ENCODE results near the gene TMEM62. TPM values are rescaled to one million over a fixed set of nuclear protein-coding genes. Genes with fewer than 3 reads are reported as not detected.
A peak's percentile ranks its signal among the peaks of the same experiment; 100 is the strongest.

Gene TMEM62
- total and polyA plus RNA-seq, 2 experiments from 2014 or later = 8.6 to 9.1 TPM

DNA sequence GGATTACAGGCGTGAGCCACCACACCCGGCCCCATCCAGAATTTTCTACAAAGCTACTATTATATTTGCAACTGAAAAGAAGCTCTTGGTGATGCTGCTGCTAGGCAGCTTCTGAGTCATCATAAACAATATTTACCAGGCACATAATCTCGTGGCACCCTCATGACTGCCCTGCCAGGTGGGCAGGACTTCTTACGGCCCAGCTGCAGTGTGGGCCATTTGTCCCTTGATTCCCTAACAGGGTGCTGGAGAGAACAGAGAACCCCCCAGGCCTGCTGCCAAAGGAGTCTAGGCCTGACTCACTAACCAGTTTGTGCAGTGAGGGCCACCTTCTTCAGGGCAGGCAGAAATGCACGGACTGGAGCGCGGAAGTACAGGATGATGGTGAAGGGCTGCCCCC lies 82.6 kb downstream of the TMEM62 start:
- H3K4me1 ChIP-seq (ENCODE audit: low read depth) = peaks cover 8% of the 10 kb centered on the region
- H3K4me3 ChIP-seq = no peak overlapping the region
- H3K36me3 ChIP-seq = no peaks in the 10 kb centered on the region
- no peaks in the 10 kb centered on the region for H3K9me3 ChIP-seq (ENCODE audit: low read depth)
- H3K27ac ChIP-seq = no peak overlapping the region
- DNase-seq (ENCODE audit: low read depth in 1 of 2, low spot score in 1 of 2) = no peak
- H3K27me3 ChIP-seq = no peaks in the 10 kb centered on the region
- TF ChIP-seq, protein P1, sequence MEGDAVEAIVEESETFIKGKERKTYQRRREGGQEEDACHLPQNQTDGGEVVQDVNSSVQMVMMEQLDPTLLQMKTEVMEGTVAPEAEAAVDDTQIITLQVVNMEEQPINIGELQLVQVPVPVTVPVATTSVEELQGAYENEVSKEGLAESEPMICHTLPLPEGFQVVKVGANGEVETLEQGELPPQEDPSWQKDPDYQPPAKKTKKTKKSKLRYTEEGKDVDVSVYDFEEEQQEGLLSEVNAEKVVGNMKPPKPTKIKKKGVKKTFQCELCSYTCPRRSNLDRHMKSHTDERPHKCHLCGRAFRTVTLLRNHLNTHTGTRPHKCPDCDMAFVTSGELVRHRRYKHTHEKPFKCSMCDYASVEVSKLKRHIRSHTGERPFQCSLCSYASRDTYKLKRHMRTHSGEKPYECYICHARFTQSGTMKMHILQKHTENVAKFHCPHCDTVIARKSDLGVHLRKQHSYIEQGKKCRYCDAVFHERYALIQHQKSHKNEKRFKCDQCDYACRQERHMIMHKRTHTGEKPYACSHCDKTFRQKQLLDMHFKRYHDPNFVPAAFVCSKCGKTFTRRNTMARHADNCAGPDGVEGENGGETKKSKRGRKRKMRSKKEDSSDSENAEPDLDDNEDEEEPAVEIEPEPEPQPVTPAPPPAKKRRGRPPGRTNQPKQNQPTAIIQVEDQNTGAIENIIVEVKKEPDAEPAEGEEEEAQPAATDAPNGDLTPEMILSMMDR (IDR thresholded peaks at IDR 0.05; ENCODE audit: low read depth, low read length) = no peak

DNA sequence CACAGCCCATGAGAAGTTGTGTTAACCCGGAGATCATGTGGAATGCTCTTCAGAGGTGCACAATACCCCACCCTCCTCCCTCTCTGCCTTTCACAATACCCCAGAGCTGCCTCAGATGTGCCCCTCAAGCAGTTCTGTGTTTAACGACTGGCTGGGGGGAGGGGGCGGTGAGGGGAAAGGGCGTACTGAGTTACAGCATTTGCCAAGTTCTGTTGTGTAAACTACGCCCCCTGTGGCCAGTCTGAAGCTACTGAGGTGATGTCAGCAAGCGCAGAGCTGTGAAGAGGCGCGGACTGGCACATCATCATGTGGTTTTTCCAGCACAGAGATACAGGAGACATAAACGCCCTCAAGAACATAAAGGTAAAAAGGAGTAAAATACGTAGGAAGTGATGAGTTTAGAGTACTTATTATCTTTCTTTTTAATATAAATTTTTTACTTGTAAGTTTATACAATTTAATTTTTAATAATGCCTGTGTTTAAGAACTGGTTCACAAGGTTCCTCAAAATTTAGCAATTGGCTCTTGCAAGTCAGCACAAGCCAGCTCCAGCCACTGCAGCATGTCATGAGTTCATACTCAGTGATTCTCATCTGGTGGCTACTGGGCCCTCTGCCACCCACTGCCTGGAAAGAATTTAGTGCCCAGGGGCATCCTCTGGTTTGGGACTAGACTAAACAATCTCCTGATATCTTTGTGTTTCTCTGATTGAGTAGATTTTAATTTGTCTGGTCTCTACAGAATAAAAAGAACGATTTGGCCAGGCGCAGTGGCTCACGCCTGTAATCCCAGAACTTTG lies 85.7 kb downstream of the TMEM62 start:
- Histone ChIP-seq H3K4me3 (no peak overlapping the region), H3K36me3 (no peaks in the 10 kb centered on the region), H3K4me1 (ENCODE audit: low read depth) (peaks cover 10% of the 10 kb centered on the region), H3K27me3 (no peaks in the 10 kb centered on the region), H3K9me3 (ENCODE audit: low read depth) (no peaks in the 10 kb centered on the region), H3K27ac (no peak overlapping the region)
- TF ChIP-seq, protein P1 (IDR thresholded peaks at IDR 0.05; ENCODE audit: low read depth, low read length) = peak; percentile 38
- DNase-seq (ENCODE audit: low read depth in 1 of 2, low spot score in 1 of 2) = peak; percentile 21 to 48

DNA sequence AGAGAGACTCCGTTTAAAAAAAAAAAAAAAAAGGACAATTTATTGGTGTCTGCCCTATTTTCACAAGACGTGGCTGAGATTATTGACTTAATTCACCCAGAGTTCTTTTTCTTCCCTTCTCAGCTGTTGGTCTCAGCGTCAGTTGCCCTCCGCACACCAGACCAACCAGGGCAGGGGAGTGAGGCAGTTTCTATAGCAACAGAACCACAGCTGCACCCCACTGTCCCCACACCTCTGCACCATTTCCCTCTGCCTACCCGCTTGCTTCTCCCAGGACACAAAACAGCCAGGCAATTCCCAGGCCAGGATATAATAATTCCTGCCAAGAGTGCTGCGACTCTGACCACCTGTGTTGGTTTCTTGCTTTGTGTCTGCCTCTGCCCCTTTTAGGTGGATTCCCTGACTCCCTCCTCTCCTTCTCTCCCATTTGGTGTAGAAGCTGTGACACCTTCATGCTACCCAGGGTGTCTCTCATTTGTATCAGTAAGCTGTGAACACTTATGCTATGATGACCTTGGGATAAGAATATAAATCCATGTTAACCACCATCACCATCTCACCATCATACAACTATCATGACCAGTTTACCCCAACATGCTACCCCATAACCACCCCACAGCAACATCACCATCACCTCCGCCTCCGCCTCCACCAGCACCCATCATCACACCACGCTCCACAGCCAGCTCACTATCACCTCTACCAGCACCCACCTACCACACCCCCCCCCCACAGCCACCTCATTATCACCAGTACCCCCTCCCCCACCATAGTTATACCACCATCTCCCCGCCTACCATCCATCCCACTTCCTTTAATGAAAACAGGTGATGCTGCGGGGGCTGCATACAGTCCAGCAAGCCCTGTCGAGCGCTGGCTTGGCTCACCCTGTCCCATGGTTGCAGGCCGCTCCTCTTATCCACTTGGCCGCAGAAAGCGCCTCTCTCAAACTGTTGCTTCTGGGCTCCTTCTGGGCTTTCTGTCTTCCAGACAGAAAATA lies 86.8 kb downstream of the TMEM62 start:
- Histone ChIP-seq H3K9me3 (ENCODE audit: low read depth) (no peaks in the 10 kb centered on the region), H3K27ac (no peak overlapping the region), H3K27me3 (no peaks in the 10 kb centered on the region), H3K36me3 (no peaks in the 10 kb centered on the region), H3K4me1 (ENCODE audit: low read depth) (peaks cover 6% of the 10 kb centered on the region), H3K4me3 (no peak overlapping the region)
- no peak for DNase-seq (ENCODE audit: low read depth in 1 of 2, low spot score in 1 of 2)
- TF ChIP-seq, protein P1 (IDR thresholded peaks at IDR 0.05; ENCODE audit: low read depth, low read length) = no peak

DNA sequence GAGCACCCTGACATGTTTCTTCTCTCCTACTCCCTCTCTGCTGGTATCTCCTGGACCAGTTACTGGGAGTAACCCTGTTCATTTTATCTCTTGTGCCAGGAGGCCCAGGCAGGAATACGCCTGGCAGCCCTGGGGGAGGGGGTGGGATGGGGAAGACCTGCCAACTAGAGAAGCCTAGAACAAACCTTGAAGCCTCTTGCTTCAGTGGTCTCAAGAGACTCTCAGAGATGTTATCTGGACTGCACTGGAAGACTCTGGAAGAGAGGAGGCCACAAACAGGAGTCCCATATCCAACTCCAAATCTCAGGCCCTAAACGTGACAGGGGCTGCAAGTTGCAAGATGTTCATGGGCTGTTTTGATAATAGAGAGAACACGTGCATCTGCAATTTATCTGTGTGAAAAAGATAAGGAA lies 87.6 kb downstream of the TMEM62 start, which contains the start of gene EPB42:
TSS of gene EPB42 (minus strand) at position 28 of the 413 bp plus-strand sequence. CDS start 193 bp downstream, outside the sequence.
- DNase-seq (ENCODE audit: low read depth in 1 of 2, low spot score in 1 of 2) = no peak
- Histone ChIP-seq H3K27me3 (no peaks in the 10 kb centered on the region), H3K36me3 (no peaks in the 10 kb centered on the region), H3K4me3 (no peak within 1 kb of the TSS), H3K27ac (no peak within 1 kb of the TSS), H3K9me3 (ENCODE audit: low read depth) (no peaks in the 10 kb centered on the region), H3K4me1 (ENCODE audit: low read depth) (peaks cover 6% of the 10 kb centered on the region)
- TF ChIP-seq, protein P1 (IDR thresholded peaks at IDR 0.05; ENCODE audit: low read depth, low read length) = no peak

DNA sequence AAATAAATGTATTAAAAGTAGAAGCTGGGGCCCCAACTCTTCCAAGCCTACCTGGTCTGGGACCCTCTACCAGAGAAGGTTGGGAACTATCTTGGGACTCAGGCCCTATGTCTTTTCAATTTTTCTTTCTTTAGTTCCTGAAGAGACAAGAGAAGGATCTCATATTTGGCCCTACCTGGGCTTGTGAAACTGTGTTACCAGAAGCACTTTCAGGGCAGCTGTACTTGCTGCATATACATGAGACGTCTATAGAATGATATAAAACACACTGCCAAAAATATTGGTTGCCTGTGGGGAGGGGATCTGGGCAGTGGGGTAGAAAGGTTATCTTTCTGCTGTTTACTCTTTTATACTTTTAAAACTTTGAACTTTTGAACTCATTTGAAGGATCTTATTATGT lies 88.0 kb downstream of the TMEM62 start:
- no peak overlapping the region for H3K4me3 ChIP-seq
- no peak overlapping the region for H3K27ac ChIP-seq

More for the DNA sequence above, 88.0 kb downstream of the TMEM62 start:
- Histone ChIP-seq H3K4me1 (ENCODE audit: low read depth) (peaks cover 6% of the 10 kb centered on the region), H3K9me3 (ENCODE audit: low read depth) (no peaks in the 10 kb centered on the region), H3K36me3 (no peaks in the 10 kb centered on the region), H3K27me3 (no peaks in the 10 kb centered on the region)
- no peak for DNase-seq (ENCODE audit: low read depth in 1 of 2, low spot score in 1 of 2)
- TF ChIP-seq, protein P1 (IDR thresholded peaks at IDR 0.05; ENCODE audit: low read depth, low read length) = no peak
